Measurements from ENCODE around the gene GAPVD1.
"Not testable (repeated sequence)": the region's sequence is repeated elsewhere in the genome, so short reads cannot be mapped to it uniquely, and the experiment has no call there.

The GAPVD1 gene, protein sequence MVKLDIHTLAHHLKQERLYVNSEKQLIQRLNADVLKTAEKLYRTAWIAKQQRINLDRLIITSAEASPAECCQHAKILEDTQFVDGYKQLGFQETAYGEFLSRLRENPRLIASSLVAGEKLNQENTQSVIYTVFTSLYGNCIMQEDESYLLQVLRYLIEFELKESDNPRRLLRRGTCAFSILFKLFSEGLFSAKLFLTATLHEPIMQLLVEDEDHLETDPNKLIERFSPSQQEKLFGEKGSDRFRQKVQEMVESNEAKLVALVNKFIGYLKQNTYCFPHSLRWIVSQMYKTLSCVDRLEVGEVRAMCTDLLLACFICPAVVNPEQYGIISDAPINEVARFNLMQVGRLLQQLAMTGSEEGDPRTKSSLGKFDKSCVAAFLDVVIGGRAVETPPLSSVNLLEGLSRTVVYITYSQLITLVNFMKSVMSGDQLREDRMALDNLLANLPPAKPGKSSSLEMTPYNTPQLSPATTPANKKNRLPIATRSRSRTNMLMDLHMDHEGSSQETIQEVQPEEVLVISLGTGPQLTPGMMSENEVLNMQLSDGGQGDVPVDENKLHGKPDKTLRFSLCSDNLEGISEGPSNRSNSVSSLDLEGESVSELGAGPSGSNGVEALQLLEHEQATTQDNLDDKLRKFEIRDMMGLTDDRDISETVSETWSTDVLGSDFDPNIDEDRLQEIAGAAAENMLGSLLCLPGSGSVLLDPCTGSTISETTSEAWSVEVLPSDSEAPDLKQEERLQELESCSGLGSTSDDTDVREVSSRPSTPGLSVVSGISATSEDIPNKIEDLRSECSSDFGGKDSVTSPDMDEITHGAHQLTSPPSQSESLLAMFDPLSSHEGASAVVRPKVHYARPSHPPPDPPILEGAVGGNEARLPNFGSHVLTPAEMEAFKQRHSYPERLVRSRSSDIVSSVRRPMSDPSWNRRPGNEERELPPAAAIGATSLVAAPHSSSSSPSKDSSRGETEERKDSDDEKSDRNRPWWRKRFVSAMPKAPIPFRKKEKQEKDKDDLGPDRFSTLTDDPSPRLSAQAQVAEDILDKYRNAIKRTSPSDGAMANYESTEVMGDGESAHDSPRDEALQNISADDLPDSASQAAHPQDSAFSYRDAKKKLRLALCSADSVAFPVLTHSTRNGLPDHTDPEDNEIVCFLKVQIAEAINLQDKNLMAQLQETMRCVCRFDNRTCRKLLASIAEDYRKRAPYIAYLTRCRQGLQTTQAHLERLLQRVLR (N-terminal part only)

DNA sequence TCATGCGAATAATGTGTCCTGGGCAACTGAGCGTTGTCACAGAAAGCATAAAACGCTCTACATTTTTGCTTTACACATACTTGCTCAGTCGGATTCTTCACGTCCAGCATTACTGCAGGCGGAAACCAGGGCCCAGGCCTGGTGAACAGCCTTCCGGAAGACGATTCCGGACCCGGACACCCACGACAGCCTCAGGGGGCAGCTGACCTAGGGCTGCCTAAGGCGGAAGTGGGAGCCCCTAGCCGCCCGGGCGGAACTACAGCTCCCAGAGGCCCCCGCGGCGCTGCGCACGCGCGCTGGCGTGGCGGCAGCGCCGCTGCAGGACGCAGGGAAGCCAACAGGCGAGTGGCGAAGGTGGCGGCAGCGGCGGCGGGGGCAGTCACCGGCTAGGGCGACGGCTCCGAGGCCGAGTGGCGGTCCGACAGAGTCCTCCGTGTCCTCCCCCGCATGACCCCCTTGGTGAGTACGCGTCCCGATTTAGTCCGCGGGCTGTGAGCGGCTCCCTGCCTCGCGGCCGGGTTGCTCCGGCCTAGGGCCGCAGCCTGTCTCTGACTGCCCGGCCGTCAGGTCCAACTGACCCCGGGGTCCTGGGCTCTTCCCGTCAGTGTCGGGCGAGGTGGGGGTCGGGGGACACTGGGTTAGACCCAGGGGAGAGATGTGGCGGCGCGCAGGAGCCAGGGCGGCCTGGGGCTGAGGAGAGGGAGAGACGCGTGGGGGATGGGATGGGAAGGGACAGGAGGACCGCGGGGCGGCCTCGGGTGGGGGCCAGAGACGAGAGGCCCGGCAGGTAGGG lies at the start of gene GAPVD1:
Gene GAPVD1 (plus strand): TSS at position 326 of the 793 bp plus-strand sequence. CDS start 37,096 bp downstream, outside the sequence.
- DNase-seq (ENCODE audit: low spot score), result peak; percentile 83

DNA sequence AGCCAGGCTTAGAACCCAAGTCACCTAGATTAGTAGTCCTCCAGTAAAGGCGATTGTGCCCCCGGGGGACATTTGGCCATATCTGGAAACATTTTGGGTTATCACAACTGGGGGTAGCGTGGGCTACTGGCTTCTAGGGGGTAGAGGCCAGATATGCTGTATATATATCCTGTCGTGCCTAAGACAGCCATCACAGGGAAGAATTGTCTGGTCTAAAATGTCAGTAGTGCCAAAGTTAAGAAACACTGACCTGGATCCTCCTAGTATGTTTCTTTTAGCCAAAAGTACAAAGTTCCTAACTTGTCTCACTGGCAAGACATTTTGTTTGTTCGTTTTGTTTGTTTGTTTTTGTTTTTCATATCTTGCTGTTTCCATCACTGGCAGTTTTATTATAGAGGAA lies 47.4 kb upstream of the GAPVD1 start:
- DNase-seq (ENCODE audit: low spot score), result no peak

DNA sequence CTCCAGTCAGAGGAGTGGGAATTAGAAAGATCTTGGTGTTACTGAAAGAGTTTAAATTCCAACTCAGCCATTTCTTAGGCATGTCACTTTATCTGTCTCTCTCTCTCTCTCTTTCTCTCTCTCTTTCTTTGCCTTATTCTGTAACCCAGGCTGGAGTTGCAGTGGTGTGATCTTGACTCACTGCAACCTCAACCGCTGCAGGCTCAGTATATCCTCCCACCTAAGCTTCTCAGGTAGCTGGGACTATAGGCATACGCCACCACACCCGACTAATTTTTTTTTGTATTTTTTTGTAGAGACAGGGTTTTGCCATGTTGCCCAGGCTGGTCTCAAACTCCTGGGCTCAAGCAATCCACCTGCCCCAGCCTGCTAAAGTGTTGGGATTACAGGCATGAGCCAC lies 43.0 kb upstream of the GAPVD1 start:
- no peak for DNase-seq (ENCODE audit: low spot score)

DNA sequence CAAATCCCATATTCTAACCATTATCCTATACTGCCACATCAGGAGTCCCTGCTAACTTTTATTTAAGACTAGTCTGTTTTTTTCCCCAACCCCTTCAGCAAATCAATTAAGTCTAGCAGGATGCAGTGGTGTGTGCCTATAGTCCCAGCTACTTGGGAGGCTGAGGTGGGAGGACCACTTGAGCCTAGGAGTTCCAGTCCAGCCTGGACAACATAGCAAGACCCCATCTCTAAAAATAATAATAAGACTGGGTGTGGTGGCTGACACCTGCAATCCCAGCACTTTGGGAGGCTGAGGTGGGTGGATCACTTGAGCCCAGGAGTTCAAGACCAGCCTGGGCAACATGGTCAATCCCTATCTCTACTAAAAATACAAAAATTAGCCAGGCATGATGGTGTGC lies 36.8 kb upstream of the GAPVD1 start:
- DNase-seq (ENCODE audit: low spot score), result not testable (repeated sequence)

DNA sequence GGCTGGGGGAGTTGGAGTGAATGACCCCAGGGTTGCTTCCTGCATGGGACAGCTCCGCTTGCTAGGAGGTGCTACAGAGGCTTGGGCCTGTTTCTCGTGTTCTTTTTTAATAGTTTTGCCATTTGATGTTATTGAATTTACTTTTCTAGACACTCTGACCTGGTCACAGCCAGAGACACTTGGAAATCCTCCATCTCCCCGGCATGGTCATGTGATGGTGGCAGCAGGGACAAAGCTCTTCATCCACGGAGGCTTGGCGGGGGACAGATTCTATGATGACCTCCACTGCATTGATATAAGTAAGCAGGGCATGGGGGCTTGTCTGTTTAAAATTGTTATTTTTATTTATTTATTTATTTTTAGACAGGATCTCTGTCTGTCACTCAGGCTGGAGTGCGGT lies 33.9 kb upstream of the GAPVD1 start:
- DNase-seq (ENCODE audit: low spot score), result peak; percentile 21

DNA sequence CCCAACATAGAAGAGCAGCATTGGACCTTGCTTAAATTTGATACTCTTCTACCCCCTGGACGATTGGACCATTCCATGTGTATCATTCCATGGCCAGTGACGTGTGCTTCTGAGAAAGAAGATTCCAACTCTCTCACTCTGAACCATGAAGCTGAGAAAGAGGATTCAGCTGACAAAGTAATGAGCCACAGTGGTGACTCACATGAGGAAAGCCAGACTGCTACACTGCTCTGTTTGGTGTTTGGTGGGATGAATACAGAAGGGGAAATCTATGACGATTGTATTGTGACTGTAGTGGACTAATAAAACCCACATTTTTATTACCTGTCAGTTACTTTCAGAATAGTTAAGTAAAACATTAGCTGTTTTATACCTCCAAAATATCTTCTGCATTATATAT lies 27.9 kb upstream of the GAPVD1 start:
- peak; percentile 43 for DNase-seq (ENCODE audit: low spot score)

DNA sequence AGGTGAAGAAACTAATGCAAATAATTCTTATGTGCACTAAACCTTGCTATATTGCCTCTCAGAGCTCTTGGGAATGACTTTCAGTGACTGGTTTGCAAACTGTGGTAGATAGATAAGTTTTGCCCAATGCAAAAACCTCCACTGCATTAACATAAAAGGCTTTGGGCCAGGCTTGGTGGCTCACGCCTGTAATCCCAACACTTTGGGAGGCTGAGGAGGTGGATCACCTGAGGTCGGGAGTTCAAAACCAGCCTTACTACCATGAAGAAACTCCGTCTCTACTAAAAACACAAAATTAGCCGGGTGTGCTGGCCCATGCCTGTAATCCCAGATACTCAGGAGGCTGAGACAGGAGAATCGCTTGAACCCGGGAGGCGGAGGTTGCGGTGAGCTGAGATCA lies 27.5 kb upstream of the GAPVD1 start:
- DNase-seq (ENCODE audit: low spot score), result not testable (repeated sequence)

DNA sequence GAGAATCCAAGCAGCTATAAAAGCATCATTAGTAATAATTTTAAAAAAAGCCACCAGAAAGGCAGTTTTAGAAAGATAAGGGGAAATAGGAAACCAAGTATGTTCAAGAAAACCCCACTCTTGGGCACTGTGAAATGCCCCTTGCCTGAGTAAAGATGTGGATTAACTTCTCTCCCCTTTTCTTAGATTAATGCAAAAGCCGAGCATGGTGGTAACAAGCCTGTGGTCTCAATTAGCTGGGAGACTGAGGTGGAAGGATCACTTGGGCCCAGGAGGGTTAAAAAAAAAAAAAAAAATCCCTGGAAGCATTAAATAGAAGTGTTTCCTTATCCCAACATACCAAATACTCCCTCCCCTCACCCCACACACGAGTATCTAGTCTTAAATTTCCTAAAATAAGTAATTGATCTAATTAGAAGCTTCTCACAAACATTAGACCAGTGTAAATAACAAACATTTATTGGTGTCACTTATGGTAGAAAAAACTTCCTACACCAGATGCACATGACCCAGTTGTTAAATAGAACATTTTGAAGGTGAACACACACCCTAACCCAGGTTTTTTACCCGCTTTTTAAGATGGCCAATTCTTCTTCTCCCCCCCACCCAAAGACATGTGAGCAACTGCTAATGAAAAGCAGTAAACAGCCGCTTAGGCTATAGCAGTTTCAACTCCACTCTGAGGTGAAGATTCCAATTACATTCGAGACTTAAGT lies 25.7 kb upstream of the GAPVD1 start:
- DNase-seq (ENCODE audit: low spot score), result no peak

DNA sequence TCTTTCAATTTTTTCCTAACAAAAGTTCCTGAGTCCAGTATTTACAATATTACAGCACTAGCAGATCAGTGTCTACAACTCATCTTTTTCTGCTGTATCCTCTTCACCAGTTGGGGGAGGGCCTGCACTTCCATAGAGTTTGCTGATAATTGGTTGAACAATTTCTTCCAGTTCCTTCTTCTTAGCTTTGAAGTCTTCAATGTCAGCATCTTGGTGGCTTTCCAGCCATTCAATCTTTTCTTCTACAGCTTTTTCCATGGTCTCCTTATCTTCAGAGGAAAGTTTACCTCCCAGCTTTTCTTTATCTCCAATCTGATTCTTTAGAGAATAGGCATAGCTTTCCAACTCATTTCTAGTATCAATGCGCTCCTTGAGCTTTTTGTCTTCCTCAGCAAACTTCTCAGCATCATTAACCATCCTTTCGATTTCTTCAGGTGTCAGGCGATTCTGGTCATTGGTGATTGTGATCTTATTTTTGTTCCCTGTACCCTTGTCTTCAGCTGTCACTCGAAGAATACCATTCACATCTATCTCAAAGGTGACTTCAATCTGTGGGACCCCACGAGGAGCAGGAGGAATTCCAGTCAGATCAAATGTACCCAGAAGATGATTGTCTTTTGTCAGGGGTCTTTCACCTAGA lies 25.0 kb upstream of the GAPVD1 start:
- DNase-seq (ENCODE audit: low spot score), result not testable (repeated sequence)

DNA sequence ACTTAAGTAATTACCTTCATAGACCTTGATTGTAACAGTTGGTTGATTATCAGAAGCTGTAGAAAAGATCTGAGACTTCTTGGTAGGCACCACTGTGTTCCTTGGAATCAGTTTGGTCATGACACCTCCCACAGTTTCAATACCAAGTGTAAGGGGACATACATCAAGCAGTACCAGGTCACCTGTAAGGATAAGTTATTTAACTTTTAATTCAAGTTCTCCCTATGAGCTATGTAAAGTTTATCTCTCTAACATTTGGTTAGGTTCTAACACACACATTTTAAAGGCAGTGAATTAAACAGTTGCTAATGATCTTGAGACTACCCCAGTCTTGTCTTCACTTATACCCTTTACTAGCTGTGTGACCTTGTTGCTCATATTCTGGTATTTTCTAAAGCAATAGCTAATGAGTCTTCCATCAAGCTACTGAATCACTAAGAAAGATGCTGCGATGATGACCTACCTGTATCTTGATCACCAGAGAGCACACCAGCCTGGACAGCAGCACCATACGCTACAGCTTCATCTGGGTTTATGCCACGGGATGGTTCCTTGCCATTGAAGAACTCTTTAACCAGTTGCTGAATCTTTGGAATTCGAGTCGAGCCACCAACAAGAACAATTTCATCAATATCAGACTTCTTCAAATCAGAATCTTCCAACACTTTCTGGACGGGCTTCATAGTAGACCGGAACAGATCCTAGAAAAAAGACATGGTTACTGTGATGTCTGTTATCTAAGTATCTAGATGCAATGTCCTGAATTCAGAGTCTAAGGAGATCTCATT lies 23.3 kb upstream of the GAPVD1 start:
- DNase-seq (ENCODE audit: low spot score), result no peak

DNA sequence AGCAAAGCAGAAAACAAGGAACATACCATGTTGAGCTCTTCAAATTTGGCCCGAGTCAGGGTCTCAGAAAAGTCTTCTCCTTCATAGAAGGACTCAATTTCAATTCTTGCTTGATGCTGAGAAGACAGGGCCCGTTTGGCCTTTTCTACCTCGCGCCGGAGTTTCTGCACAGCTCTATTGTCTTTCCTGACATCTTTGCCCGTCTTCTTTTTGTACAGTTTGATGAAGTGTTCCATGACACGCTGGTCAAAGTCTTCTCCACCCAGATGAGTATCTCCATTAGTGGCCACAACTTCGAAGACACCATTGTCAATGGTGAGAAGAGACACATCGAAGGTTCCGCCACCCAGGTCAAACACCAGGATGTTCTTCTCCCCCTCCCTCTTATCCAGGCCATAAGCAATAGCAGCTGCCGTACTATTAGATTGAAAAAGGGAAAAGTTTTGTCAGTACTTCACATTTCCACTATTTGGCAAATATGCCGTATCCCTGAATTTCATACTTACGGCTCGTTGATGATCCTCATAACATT lies 22.6 kb upstream of the GAPVD1 start:
- no peak for DNase-seq (ENCODE audit: low spot score)

DNA sequence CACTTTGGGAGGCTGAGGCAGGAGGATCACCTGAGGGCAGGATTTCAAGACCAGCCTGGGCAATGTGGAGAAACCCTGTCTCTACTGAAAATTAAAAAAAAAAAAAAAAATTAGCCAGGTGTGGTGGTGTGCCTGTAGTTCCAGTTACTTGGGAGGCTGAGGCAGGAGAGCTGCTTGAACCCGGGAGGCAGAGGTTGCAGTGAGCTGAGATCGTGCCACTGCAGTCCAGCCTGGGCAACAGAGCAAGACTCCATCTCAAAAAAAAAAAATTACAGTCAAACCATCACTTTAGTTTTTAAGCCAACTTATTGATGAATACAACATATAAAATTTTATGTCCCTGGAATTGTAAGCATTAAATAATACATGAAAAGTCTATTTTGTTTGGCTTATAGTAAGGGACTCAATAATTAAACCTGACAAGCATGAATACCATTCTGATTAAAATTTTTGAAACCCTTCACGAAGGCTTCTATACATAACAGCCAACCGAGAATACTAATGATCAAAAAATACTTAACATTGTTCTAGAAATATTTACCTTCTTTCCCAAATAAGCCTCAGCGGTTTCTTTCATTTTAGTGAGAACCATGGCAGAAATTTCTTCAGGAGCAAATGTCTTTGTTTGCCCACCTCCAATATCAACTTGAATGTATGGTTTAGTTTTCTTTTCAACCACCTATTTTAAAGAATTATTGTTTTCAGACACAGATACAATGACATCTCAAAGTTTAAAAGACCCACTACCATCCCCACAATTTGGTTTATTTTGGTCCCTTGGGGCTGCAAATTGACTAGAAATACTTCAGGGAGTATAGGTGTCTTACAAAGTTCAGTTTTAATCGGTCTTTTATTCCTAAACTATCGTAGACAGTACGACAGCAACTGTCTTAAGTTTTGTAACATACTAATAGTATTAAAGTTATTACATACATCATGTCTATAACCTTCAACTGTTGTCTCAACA lies 21.7 kb upstream of the GAPVD1 start:
- DNase-seq (ENCODE audit: low spot score), result no peak

DNA sequence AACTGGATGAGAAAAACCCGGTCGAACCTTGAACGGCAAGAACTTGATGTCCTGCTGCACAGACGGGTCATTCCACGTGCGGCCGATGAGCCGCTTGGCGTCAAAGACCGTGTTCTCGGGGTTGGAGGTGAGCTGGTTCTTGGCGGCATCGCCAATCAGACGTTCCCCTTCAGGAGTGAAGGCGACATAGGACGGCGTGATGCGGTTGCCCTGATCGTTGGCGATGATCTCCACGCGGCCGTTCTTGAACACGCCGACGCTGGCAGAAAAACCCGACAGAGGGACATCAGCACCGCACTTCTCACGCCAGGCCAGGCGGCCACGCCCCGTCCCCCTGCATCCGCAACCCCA lies 21.0 kb upstream of the GAPVD1 start:
- no peak for DNase-seq (ENCODE audit: low spot score)

DNA sequence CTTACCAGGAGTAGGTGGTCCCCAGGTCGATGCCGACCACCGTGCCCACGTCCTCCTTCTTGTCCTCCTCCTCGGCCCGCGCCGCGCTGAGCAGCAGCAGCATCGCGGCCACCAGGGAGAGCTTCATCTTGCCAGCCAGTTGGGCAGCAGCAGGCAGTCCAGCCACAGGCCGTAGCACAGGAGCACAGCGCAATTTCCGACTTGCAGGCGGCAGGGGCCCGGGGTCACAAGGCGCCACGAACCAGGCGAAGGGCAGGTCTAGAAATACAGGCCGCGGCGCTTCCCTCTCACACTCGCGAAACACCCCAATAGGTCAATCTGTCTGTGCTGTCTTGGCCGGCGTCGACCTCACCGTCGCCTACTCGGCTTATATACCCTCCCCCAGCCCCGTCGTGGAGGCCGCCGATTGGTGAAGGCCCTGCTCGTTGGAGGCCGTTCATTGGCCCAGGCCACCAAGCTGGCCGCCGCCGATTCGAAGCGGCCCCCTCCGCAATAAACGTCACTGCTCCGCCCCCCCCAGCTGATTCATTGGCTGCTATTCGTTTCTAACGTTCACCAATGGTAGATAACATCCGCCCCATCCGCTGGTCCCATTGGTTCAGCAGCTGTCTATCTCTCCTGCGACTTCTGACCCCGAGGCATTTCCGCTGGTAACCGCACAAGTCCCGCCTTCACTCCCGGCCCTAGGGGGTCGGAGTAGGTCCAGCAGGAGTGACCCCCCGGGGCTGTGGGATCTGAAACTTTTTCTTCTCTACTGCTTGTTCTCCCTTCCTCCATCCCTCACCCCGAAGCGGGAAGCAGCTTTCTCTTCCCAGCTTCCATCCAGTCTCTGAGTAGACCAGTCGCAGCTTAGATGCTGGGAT lies 20.4 kb upstream of the GAPVD1 start, which contains the start of gene HSPA5:
Gene HSPA5 (minus strand): TSS at position 344 of the 863 bp plus-strand sequence. CDS start 217 bp downstream, at position 127.
- peak; percentile 100 for DNase-seq (ENCODE audit: low spot score)

DNA sequence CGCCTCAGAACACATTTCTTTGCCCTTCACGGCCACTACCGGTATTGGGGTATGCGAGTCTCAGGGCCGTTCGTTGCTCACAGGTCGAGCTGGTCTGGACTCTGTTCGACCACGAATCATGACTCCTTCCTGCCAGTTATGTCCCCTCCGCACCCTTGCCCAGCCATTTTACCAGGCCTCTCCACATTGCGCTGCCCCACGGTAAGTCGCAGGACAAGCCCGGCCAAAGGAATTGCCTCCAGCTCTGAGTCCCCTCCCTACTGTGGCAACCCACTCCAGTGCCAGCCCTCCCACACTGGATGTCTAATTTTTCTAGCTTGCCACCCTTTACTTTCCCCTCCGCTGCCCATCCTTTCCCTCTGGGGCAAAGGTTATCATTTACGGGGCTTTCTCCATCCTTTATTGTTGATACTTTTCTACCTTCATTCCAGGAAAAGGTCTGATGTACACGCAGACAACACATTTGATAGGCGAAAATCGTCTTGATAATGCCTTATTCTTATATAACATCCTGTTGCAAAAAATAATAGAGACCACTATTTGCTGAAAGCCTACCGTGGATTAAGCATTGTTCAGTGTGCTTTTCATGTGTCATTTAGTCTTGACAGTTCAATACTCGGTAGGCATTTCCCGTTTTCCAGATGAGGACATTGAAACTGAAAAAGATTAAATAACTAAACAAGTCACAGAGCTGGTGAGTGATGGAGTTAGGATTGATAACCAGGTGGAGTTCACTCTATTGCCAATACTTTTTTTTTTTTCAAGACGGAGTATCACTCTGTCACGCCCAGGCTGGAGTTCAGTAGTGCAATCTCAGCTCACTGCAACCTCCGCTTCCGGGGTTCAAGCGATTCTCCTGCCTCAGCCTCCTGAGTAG lies 19.5 kb upstream of the GAPVD1 start:
- no peak for DNase-seq (ENCODE audit: low spot score)

DNA sequence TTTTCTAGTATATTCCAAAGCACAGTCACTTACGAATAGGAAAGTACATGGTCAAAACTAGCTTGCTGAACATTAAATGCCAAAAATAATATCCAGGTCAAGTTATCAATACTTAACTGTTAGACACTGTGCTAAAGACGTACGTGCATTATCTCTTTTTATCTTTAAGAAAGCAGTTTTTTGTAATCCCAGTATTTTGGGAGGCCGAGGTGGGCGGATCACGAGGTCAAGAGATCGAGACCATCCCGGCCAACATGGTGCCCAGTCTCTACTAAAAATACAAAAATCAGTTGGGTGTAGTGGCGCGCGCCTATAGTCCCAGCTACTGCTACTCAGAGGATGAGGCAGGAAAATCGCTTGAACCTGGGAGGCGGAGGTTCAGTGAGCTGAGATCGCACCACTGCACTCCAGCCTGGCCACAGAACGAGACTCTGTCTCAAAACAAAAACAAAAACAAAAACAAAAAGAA lies 17.8 kb upstream of the GAPVD1 start:
- no peak for DNase-seq (ENCODE audit: low spot score)
